GM19023 (cell line): Measurements from ENCODE around the gene TAS2R31.
"Not testable (repeated sequence)": the region's sequence is repeated elsewhere in the genome, so short reads cannot be mapped to it uniquely, and the experiment has no call there.

Experiments
- ATAC-seq: cut with Tn5 transposase; IDR thresholded peaks from one replicate; pipeline ENCODE4 v1.9.1; 2021; ENCODE audit warnings: mild to moderate bottlenecking, moderate library complexity; ENCODE audit not compliant: unreplicated experiment

Gene TAS2R31

GRCh38 chr12:11031307-11031706 is at the start of gene TAS2R31:
TSS of gene TAS2R31 (minus strand) at chr12:11031407. CDS start at chr12:11031335, 72 bp downstream.
- no peak for ATAC-seq

- ATAC-seq, result no peak
Observed at GRCh38 chr12:11078246-11078645, 47.0 kb upstream of the TAS2R31 start.

GRCh38 chr12:11075642-11076041 is 44.4 kb upstream of the TAS2R31 start:
- ATAC-seq, result no peak

GRCh38 chr12:11071414-11071813 is 40.2 kb upstream of the TAS2R31 start:
- ATAC-seq, result no peak

GRCh38 chr12:11070999-11071398 is 39.8 kb upstream of the TAS2R31 start:
- ATAC-seq, result no peak

- ATAC-seq, result no peak
Observed at GRCh38 chr12:11069854-11070365, 38.7 kb upstream of the TAS2R31 start.

GRCh38 chr12:11067514-11067913 is 36.3 kb upstream of the TAS2R31 start:
- ATAC-seq, result no peak

- not testable (repeated sequence) for ATAC-seq
Observed at GRCh38 chr12:11062194-11062593, 31.0 kb upstream of the TAS2R31 start, which contains the start of gene TAS2R46. TSS of gene TAS2R46 (minus strand) at chr12:11062294. CDS start at chr12:11062294, 0 bp downstream.

- no peak for ATAC-seq
Observed at GRCh38 chr12:11059784-11060183, 28.6 kb upstream of the TAS2R31 start.

- ATAC-seq, result no peak
Observed at GRCh38 chr12:11059041-11059440, 27.8 kb upstream of the TAS2R31 start.

GRCh38 chr12:11055306-11055705 is 24.1 kb upstream of the TAS2R31 start:
- no peak for ATAC-seq

- ATAC-seq, result not testable (repeated sequence)
Observed at GRCh38 chr12:11049806-11050531, 18.8 kb upstream of the TAS2R31 start.

- ATAC-seq, result not testable (repeated sequence)
Observed at GRCh38 chr12:11041366-11041765, 10.2 kb upstream of the TAS2R31 start.

- ATAC-seq, result no peak
Observed at GRCh38 chr12:11040162-11040561, 9.0 kb upstream of the TAS2R31 start.

- no peak for ATAC-seq
Observed at GRCh38 chr12:11039171-11039570, 8.0 kb upstream of the TAS2R31 start.

GRCh38 chr12:11033959-11034358 is 2.8 kb upstream of the TAS2R31 start:
- not testable (repeated sequence) for ATAC-seq

GRCh38 chr12:11026118-11026517 is 5.1 kb downstream of the TAS2R31 start:
- ATAC-seq, result no peak

- ATAC-seq, result no peak
Observed at GRCh38 chr12:11023387-11023786, 7.8 kb downstream of the TAS2R31 start.

- ATAC-seq, result no peak
Observed at GRCh38 chr12:11022520-11022919, 8.7 kb downstream of the TAS2R31 start, which contains the start of gene TAS2R19. TSS of gene TAS2R19 (minus strand) at chr12:11022620. CDS start at chr12:11022571, 49 bp downstream.

GRCh38 chr12:11016937-11017336 is 14.3 kb downstream of the TAS2R31 start:
- no peak for ATAC-seq

GRCh38 chr12:11015775-11016430 is 15.3 kb downstream of the TAS2R31 start:
- ATAC-seq, result no peak

GRCh38 chr12:11014234-11014633 is 17.0 kb downstream of the TAS2R31 start:
- no peak for ATAC-seq
